Stimulated activated CD4-positive, alpha-beta T cell treated with anti-CD3 and anti-CD28 coated beads, Interleukin-1b, Interleukin-23, amount 100 ng/mL, for 24 hours (primary cell): ENCODE data around the gene PKD1L1.

ENCODE experiments used
- DNase-seq, 4 experiments: peaks; one replicate each; pipeline ENCODE4 v3.0.0-alpha.2; 2020; ENCODE audit warnings: low read depth in 4 of 4, low spot score in 1 of 4

PKD1L1 gene

GRCh38 chr7:47905076-47905920 lies 43.0 kb downstream of the PKD1L1 start:
- DNase-seq, result no peak

DNA sequence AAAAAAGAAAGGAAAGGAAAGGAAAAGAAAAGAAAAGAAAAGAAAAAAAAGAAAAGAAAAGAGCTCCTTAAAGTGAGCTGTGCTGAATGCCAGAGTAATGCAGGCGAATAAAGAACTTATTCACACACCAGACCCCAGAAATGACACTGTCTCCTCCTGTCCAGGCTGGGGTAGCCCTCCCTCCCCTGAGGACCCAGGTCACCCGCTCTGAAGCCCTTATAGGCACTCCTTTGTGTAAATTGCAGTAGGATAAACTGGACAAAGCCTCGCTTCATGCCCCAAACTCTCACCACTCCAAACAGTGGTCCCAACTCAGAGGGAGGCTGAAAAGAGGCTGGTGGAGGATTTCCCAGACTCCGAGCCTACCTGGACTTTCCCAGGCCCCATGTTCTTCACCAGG lies 46.3 kb downstream of the PKD1L1 start:
- no peak for DNase-seq

DNA sequence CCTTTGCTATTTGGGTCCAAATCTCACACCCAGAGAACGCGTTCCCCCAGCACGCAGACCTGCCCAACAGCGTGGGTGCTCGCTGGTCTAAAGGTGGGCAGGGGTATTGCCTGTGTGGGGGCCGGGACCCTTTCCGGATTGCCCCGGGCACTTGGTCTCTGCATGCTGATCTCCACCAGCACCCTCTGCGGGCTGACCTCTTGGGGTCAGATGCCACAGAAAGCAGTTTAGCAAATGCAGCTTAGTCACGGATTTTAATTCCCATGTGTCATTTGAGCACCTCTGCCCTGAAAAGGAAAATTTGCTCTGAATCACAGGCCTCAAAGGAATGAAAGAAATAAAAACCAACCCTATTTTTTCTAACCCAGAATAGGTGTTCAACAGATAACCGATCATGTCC lies 46.7 kb downstream of the PKD1L1 start:
- no peak for DNase-seq

- no peak for DNase-seq
Measured at GRCh38 chr7:47897831-47898230, 50.4 kb downstream of the PKD1L1 start.

DNA sequence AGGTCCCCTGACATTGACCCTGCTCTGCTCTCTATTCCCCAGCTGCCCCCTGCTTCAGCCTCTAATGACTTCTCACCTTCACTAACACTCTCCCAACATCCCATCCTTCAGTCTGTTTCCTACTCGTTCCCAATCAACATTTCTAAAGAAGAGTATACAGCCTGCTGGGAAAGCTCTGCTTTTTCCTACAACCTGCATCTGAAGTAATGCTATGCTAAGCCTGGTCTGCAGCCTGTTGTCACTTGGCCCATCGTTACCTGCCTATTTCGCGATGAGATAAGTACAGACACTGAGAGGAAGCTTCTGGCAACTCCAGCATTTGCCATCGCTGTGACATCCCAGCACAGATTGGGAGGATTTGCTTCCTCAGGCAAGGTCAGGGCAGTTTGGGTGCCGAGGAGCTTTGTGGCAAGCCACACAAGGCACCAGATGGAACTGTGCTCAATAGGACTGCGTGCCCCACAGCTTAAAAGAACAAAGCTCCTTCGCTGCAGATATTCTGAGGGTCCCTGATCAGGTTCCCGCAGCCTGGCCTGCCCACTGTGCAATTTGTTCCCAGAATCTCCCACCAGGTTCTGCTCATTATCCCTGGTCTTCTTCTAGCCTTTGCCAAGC lies 51.4 kb downstream of the PKD1L1 start:
- no peak for DNase-seq

GRCh38 chr7:47895026-47895425 lies 53.2 kb downstream of the PKD1L1 start:
- no peak for DNase-seq

- no peak for DNase-seq
Measured at GRCh38 chr7:47893721-47894365, 54.4 kb downstream of the PKD1L1 start.

- DNase-seq, result no peak
Measured at GRCh38 chr7:47893238-47893637, 55.0 kb downstream of the PKD1L1 start.

DNA sequence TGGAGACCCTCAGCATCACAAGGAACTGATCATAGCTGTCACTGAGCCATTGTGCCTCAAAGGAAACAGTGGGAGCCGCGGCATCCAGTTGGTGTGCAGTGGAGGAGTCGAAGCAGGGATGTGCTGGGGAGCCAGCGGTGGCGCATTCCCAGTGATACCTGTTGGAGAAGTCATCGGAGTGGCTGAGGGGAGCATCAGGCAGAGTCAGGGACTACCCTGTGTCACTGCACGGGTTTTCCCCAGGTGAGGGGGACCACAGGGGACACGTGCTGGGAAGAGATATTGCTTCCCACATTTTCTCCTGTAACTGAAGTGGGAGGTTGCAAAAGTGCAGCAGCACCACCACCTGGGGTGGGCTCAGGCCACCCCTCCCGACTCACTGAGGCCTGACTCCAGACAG lies 57.7 kb downstream of the PKD1L1 start:
- DNase-seq, result no peak

GRCh38 chr7:47890125-47890524 lies 58.1 kb downstream of the PKD1L1 start:
- no peak for DNase-seq

GRCh38 chr7:47889723-47890122 lies 58.5 kb downstream of the PKD1L1 start:
- no peak for DNase-seq

GRCh38 chr7:47888371-47889265 lies 59.6 kb downstream of the PKD1L1 start:
- DNase-seq, result no peak

- DNase-seq, result no peak
Measured at GRCh38 chr7:47887016-47887640, 61.1 kb downstream of the PKD1L1 start.

GRCh38 chr7:47885987-47886811 lies 62.1 kb downstream of the PKD1L1 start:
- DNase-seq, result no peak

- DNase-seq, result no peak
Measured at GRCh38 chr7:47885309-47885986, 62.8 kb downstream of the PKD1L1 start.

GRCh38 chr7:47884675-47885074 lies 63.6 kb downstream of the PKD1L1 start:
- DNase-seq, result no peak

GRCh38 chr7:47882635-47883034 lies 65.6 kb downstream of the PKD1L1 start:
- DNase-seq, result no peak

- DNase-seq, result no peak
Measured at GRCh38 chr7:47881256-47881655, 67.0 kb downstream of the PKD1L1 start.

DNA sequence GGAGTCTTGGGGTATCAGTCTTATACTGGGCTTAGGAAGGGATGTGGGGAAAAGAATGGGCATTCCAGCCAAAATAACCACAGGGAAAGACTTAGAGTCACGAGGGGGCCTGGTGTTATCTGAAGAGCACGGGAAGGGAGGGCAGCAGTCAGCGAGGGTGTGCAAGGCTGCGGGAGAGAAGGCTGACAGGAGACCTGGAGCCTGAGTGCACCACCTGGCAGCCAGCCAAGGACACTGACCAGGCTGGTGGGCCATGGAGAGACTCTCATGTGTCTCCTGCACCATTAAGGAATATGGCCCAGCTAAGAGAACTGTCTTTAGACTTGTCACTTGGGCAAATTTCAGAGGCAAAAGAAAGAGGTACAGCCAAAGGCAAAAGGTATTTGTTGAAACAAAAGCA lies 69.6 kb downstream of the PKD1L1 start:
- no peak for DNase-seq
